Activated CD4-positive, alpha-beta T cell treated with anti-CD3 and anti-CD28 coated beads for 36 hours (primary cell): ENCODE results near the gene FMO4. TPM values are rescaled to one million over a fixed set of nuclear protein-coding genes. Genes with fewer than 3 reads are reported as not detected.
"Not testable (repeated sequence)": the region's sequence is repeated elsewhere in the genome, so short reads cannot be mapped to it uniquely, and the experiment has no call there.

ENCODE experiments used
- ATAC-seq: fragments of 200-7000 bp; cut with Tn5 transposase; one replicate; pipeline ENCODE4 v1.10.0; 2021; ENCODE audit warnings: mild to moderate bottlenecking, moderate library complexity
- CTCF ChIA-PET: fragments of 350-600 bp; sonication (Branson Sonifier 250); formaldehyde crosslinking; loops from one replicate; lab custom pipeline; 2021; ENCODE audit warnings: antibody characterized with exemption; lab: Charles Lee
- POLR2A ChIA-PET: fragments of 350-600 bp; sonication (Branson Sonifier 250); formaldehyde crosslinking; loops from one replicate; lab custom pipeline; 2021; ENCODE audit warnings: antibody characterized with exemption, inconsistent platforms; lab: Charles Lee
- DNase-seq: peaks from one replicate; pipeline ENCODE4 v3.0.0-alpha.2; 2020
- H3K27ac Mint-ChIP-seq: one replicate; pipeline ENCODE4 v1.8.0; 2021; ENCODE audit warnings: mixed read lengths
- H3K27me3 Mint-ChIP-seq: one replicate; pipeline ENCODE4 v1.8.0; 2021; ENCODE audit warnings: mixed read lengths
- H3K36me3 Mint-ChIP-seq: one replicate; pipeline ENCODE4 v1.8.0; 2021; ENCODE audit warnings: low read depth, mixed read lengths
- H3K4me1 Mint-ChIP-seq: one replicate; pipeline ENCODE4 v1.8.0; 2021; ENCODE audit warnings: mixed read lengths
- H3K4me3 Mint-ChIP-seq: one replicate; pipeline ENCODE4 v1.8.0; 2021; ENCODE audit warnings: mild to moderate bottlenecking, moderate library complexity, mixed read lengths
- H3K9me3 Mint-ChIP-seq: one replicate; pipeline ENCODE4 v1.8.0; 2021; ENCODE audit warnings: low read depth, mixed read lengths
- intact Hi-C, 2 experiments: fragments of 100-400 bp; cut with DNase I in 1 of 2; cut with micrococcal nuclease in 1 of 2; formaldehyde crosslinking; loops; one replicate each; pipeline versions ENCODE4 v1.14.2 to v1.15.1; 2022 to 2024; cut with DNase I, micrococcal nuclease
- total RNA-seq, 2 experiments: library from RNA; stranded (reverse); gene quantifications; one replicate each; pipeline ENCODE4 v1.2.3, GENCODE V29; 2021

The FMO4 gene
- total RNA-seq, 2 experiments from 2014 or later: 1.4 to 2.8 TPM

GRCh38 chr1:171335964-171336363, 22.0 kb downstream of the FMO4 start:
- peaks cover 3% of the 10 kb centered on the region for H3K4me1 Mint-ChIP-seq
- no peak overlapping the region for H3K27ac Mint-ChIP-seq
- no peak overlapping the region for H3K4me3 Mint-ChIP-seq
- CTCF ChIA-PET: interaction anchor here (1.9 kb wide), 1 partner anchor 22 kb away, joined by 5 read pairs; the partner anchor contains the start of gene FMO4
- no peaks in the 10 kb centered on the region for H3K9me3 Mint-ChIP-seq
- H3K27me3 Mint-ChIP-seq: no peaks in the 10 kb centered on the region
- intact Hi-C loops: no loop called here
- H3K36me3 Mint-ChIP-seq: peaks cover 6% of the 10 kb centered on the region
- POLR2A ChIA-PET: no interaction called here
- ATAC-seq (no peak), DNase-seq (no peak)

GRCh38 chr1:171339345-171339744, 25.4 kb downstream of the FMO4 start:
- ATAC-seq, H3K36me3 Mint-ChIP-seq, DNase-seq, H3K4me1 Mint-ChIP-seq, H3K27ac Mint-ChIP-seq, H3K27me3 Mint-ChIP-seq, POLR2A ChIA-PET, H3K9me3 Mint-ChIP-seq, intact Hi-C loops, H3K4me3 Mint-ChIP-seq: not testable (repeated sequence)
- CTCF ChIA-PET: interaction anchor here (0.6 to 0.8 kb wide), 2 partner anchors 11 to 68 kb away, joined by 3 to 4 read pairs; no protein-coding TSS in a partner anchor

GRCh38 chr1:171343727-171344472, 29.9 kb downstream of the FMO4 start:
- H3K27ac Mint-ChIP-seq: no peak overlapping the region
- ChIA-PET POLR2A (interaction anchor here (0.6 kb wide), 1 partner anchor 116 kb away, joined by 3 read pairs; no protein-coding TSS in a partner anchor), CTCF (interaction anchor here (0.6 kb wide), 1 partner anchor 47 kb away, joined by 4 read pairs; no protein-coding TSS in a partner anchor)
- H3K36me3 Mint-ChIP-seq: peaks cover 2% of the 10 kb centered on the region
- intact Hi-C loops: no loop called here
- no peaks in the 10 kb centered on the region for H3K4me1 Mint-ChIP-seq
- peaks cover 4% of the 10 kb centered on the region for H3K9me3 Mint-ChIP-seq
- no peak for DNase-seq
- H3K4me3 Mint-ChIP-seq: no peak overlapping the region
- H3K27me3 Mint-ChIP-seq: no peaks in the 10 kb centered on the region
- ATAC-seq: no peak

- CTCF ChIA-PET: interaction anchor here (0.6 kb wide), 1 partner anchor 47 kb away, joined by 4 read pairs; no protein-coding TSS in a partner anchor
- Mint-ChIP-seq H3K4me1 (no peaks in the 10 kb centered on the region), H3K9me3 (peaks cover 4% of the 10 kb centered on the region), H3K36me3 (peaks cover 2% of the 10 kb centered on the region), H3K27ac (no peak overlapping the region), H3K4me3 (no peak overlapping the region), H3K27me3 (no peaks in the 10 kb centered on the region)
- intact Hi-C loops: no loop called here
- POLR2A ChIA-PET: interaction anchor here (0.6 kb wide), 1 partner anchor 116 kb away, joined by 3 read pairs; no protein-coding TSS in a partner anchor
- DNase-seq (no peak), ATAC-seq (no peak)
Measured at GRCh38 chr1:171344473-171344820, 30.5 kb downstream of the FMO4 start.

GRCh38 chr1:171345536-171345935, 31.6 kb downstream of the FMO4 start:
- Mint-ChIP-seq H3K27ac (no peak overlapping the region), H3K36me3 (peaks cover 2% of the 10 kb centered on the region), H3K4me3 (no peak overlapping the region), H3K9me3 (peaks cover 4% of the 10 kb centered on the region), H3K27me3 (peaks cover 2% of the 10 kb centered on the region), H3K4me1 (no peaks in the 10 kb centered on the region)
- ChIA-PET CTCF (no interaction called here), POLR2A (no interaction called here)
- DNase-seq (no peak), ATAC-seq (no peak)
- intact Hi-C loops: no loop called here

- DNase-seq (no peak), ATAC-seq (no peak)
- CTCF ChIA-PET: no interaction called here
- Mint-ChIP-seq H3K4me3 (no peak overlapping the region), H3K27me3 (peaks cover 2% of the 10 kb centered on the region), H3K4me1 (no peaks in the 10 kb centered on the region), H3K9me3 (peaks cover 1% of the 10 kb centered on the region), H3K27ac (no peak overlapping the region), H3K36me3 (peaks cover 2% of the 10 kb centered on the region)
- POLR2A ChIA-PET: no interaction called here
- intact Hi-C loops: no loop called here
Measured at GRCh38 chr1:171346881-171347280, 32.9 kb downstream of the FMO4 start.

- Mint-ChIP-seq H3K4me3 (no peak overlapping the region), H3K27me3 (peaks cover 5% of the 10 kb centered on the region), H3K4me1 (no peaks in the 10 kb centered on the region), H3K9me3 (peaks cover 1% of the 10 kb centered on the region), H3K27ac (no peak overlapping the region), H3K36me3 (no peaks in the 10 kb centered on the region)
- CTCF ChIA-PET: interaction anchor here (0.7 kb wide), 1 partner anchor 15 kb away, joined by 3 read pairs; no protein-coding TSS in a partner anchor
- DNase-seq (no peak), ATAC-seq (no peak)
- intact Hi-C loops: no loop called here
- POLR2A ChIA-PET: no interaction called here
Measured at GRCh38 chr1:171350594-171350993, 36.6 kb downstream of the FMO4 start.

GRCh38 chr1:171351961-171352360, 38.0 kb downstream of the FMO4 start:
- POLR2A ChIA-PET: no interaction called here
- ATAC-seq (no peak), DNase-seq (no peak)
- Mint-ChIP-seq H3K27ac (no peak overlapping the region), H3K4me1 (no peaks in the 10 kb centered on the region), H3K36me3 (no peaks in the 10 kb centered on the region), H3K27me3 (peaks cover 7% of the 10 kb centered on the region), H3K9me3 (peaks cover 1% of the 10 kb centered on the region), H3K4me3 (no peak overlapping the region)
- intact Hi-C loops: no loop called here
- CTCF ChIA-PET: interaction anchor here (1.3 kb wide), 1 partner anchor 12 kb away, joined by 3 read pairs; no protein-coding TSS in a partner anchor

- POLR2A ChIA-PET: no interaction called here
- no peak for ATAC-seq
- intact Hi-C loops: no loop called here
Measured at GRCh38 chr1:171352554-171352953, 38.6 kb downstream of the FMO4 start.

GRCh38 chr1:171355727-171356126, 41.7 kb downstream of the FMO4 start:
- peaks cover 13% of the 10 kb centered on the region for H3K27me3 Mint-ChIP-seq
- POLR2A ChIA-PET: no interaction called here

More at GRCh38 chr1:171352554-171352953, 38.6 kb downstream of the FMO4 start:
- Mint-ChIP-seq H3K4me1 (no peaks in the 10 kb centered on the region), H3K36me3 (no peaks in the 10 kb centered on the region), H3K9me3 (peaks cover 1% of the 10 kb centered on the region), H3K27me3 (peaks cover 7% of the 10 kb centered on the region), H3K4me3 (no peak overlapping the region), H3K27ac (no peak overlapping the region)
- no peak for DNase-seq
- CTCF ChIA-PET: interaction anchor here (1.3 kb wide), 1 partner anchor 12 kb away, joined by 3 read pairs; no protein-coding TSS in a partner anchor

GRCh38 chr1:171357179-171357578, 43.2 kb downstream of the FMO4 start:
- Mint-ChIP-seq H3K9me3 (peaks cover 3% of the 10 kb centered on the region), H3K4me1 (no peaks in the 10 kb centered on the region), H3K36me3 (no peaks in the 10 kb centered on the region), H3K27ac (no peak overlapping the region), H3K27me3 (peaks cover 14% of the 10 kb centered on the region), H3K4me3 (no peak overlapping the region)
- CTCF ChIA-PET: interaction anchor here (0.7 kb wide), 1 partner anchor 105 kb away, joined by 3 read pairs; no protein-coding TSS in a partner anchor
- intact Hi-C loops: no loop called here
- POLR2A ChIA-PET: no interaction called here
- ATAC-seq: no peak
- DNase-seq: no peak

More at GRCh38 chr1:171355727-171356126, 41.7 kb downstream of the FMO4 start:
- intact Hi-C loops: no loop called here
- CTCF ChIA-PET: no interaction called here
- Mint-ChIP-seq H3K9me3 (no peaks in the 10 kb centered on the region), H3K27ac (no peak overlapping the region), H3K4me1 (no peaks in the 10 kb centered on the region), H3K36me3 (no peaks in the 10 kb centered on the region), H3K4me3 (no peak overlapping the region)
- DNase-seq (no peak), ATAC-seq (no peak)

- H3K27me3 Mint-ChIP-seq: peaks cover 18% of the 10 kb centered on the region
- H3K4me3 Mint-ChIP-seq, ATAC-seq, H3K27ac Mint-ChIP-seq, intact Hi-C loops, H3K4me1 Mint-ChIP-seq, POLR2A ChIA-PET, H3K9me3 Mint-ChIP-seq, DNase-seq, H3K36me3 Mint-ChIP-seq: not testable (repeated sequence)
- CTCF ChIA-PET: interaction anchor here (0.6 to 0.7 kb wide), 3 partner anchors 45 to 1840 kb away, joined by 3 read pairs; partner anchors contain the start of gene FMO4
Measured at GRCh38 chr1:171359355-171359648, 45.3 kb downstream of the FMO4 start.
